Transverse colon (tissue), 4 donors: ENCODE measurements around the gene ZNF500.

ENCODE experiments used
- CTCF ChIP-seq, 5 experiments: fragments of 200-600 bp in 3 of 5; fragments of 450-650 bp in 2 of 5; sonication (generic) in 3 of 5; IDR thresholded peaks; 1 replicate in 2 of 5; 2 replicates in 3 of 5; pipeline ENCODE4 v1.5.1; 2016 to 2017; ENCODE audit warnings: antibody characterized with exemption in 5 of 5, inconsistent platforms in 3 of 5, mild to moderate bottlenecking in 2 of 5, moderate library complexity in 1 of 5
- EP300 ChIP-seq: sonication (generic); formaldehyde crosslinking; IDR thresholded peaks from one replicate; pipeline ENCODE4 v1.6.1; 2017; ENCODE audit warnings: antibody characterized with exemption, low read depth
- POLR2A ChIP-seq: fragments of 450-650 bp; IDR thresholded peaks from one replicate; pipeline ENCODE4 v1.6.1; 2016; ENCODE audit warnings: antibody characterized with exemption, mild to moderate bottlenecking, moderate library complexity
- POLR2AphosphoS5 ChIP-seq, 3 donors: sonication (generic); formaldehyde crosslinking; IDR thresholded peaks; one replicate each; pipeline ENCODE4 v1.6.1; 2016; ENCODE audit warnings: antibody characterized with exemption in 3 of 3

- TF ChIP-seq CTCF (IDR thresholded peaks at IDR 0.05) (no peak), POLR2AphosphoS5 (IDR thresholded peaks at IDR 0.05) (no peak), POLR2A (no peak), EP300 (no peak)
Measured at GRCh38 chr16:4729876-4730275, 37.1 kb downstream of the ZNF500 start.
